Fibroblast of skin of right quadriceps (primary cell): ENCODE data around the gene PAX2.

ENCODE experiments used
- DNase-seq: peaks from one replicate; pipeline ENCODE4 v3.0.0-alpha.2; 2013

Gene PAX2

GRCh38 chr10:100825325-100825875, 80.0 kb downstream of the PAX2 start:
- no peak for DNase-seq

- DNase-seq: no peak
These were observed 80.8 kb downstream of the PAX2 start for GRCh38 chr10:100826031-100826651.

GRCh38 chr10:100826661-100826982, 81.2 kb downstream of the PAX2 start:
- DNase-seq: no peak

GRCh38 chr10:100826983-100827818, 81.8 kb downstream of the PAX2 start:
- DNase-seq: no peak

GRCh38 chr10:100827819-100828737, 82.7 kb downstream of the PAX2 start:
- DNase-seq: no peak

- no peak for DNase-seq
These were observed 83.3 kb downstream of the PAX2 start for GRCh38 chr10:100828738-100829096.

GRCh38 chr10:100829097-100829870, 83.9 kb downstream of the PAX2 start:
- no peak for DNase-seq

- DNase-seq: no peak
These were observed 84.7 kb downstream of the PAX2 start for GRCh38 chr10:100829933-100830727.

GRCh38 chr10:100830728-100831111, 85.3 kb downstream of the PAX2 start:
- DNase-seq: no peak

GRCh38 chr10:100831742-100832141, 86.4 kb downstream of the PAX2 start:
- DNase-seq: no peak

GRCh38 chr10:100835810-100836209, 90.4 kb downstream of the PAX2 start:
- no peak for DNase-seq

GRCh38 chr10:100836891-100837290, 91.5 kb downstream of the PAX2 start:
- no peak for DNase-seq

GRCh38 chr10:100837300-100837699, 91.9 kb downstream of the PAX2 start:
- DNase-seq: no peak

GRCh38 chr10:100838986-100839385, 93.6 kb downstream of the PAX2 start:
- no peak for DNase-seq

GRCh38 chr10:100841528-100841927, 96.1 kb downstream of the PAX2 start:
- DNase-seq: no peak

- DNase-seq: peak; percentile 23
These were observed 102.1 kb downstream of the PAX2 start for GRCh38 chr10:100847440-100847839.

GRCh38 chr10:100848770-100849169, 103.4 kb downstream of the PAX2 start:
- no peak for DNase-seq

GRCh38 chr10:100858261-100858660, 112.9 kb downstream of the PAX2 start:
- DNase-seq: no peak

GRCh38 chr10:100858747-100859483, 113.5 kb downstream of the PAX2 start:
- no peak for DNase-seq

GRCh38 chr10:100859484-100859763, 114.0 kb downstream of the PAX2 start:
- no peak for DNase-seq

GRCh38 chr10:100863433-100863832, 118.1 kb downstream of the PAX2 start:
- DNase-seq: no peak
